ENCODE data around the gene SPATA13.

Gene SPATA13

GRCh38 chr13:24272452-24273161 lies 112.1 kb downstream of the SPATA13 start:
- H3K4me3 ChIP-seq (ENCODE audit: low read depth, low read length) = peak overlapping the region; percentile 68; the same call in 1 of the 2 replicates

GRCh38 chr13:24273926-24274325 lies 113.4 kb downstream of the SPATA13 start:
- TF ChIP-seq CTCF (IDR thresholded peaks at IDR 0.05; ENCODE audit: low read depth, low read length, missing control alignments) = no peak
- H3K4me3 ChIP-seq (ENCODE audit: low read depth, low read length) = no peak overlapping the region
- no peak for DNase-seq (ENCODE audit: low read depth)

More at GRCh38 chr13:24272452-24273161, 112.1 kb downstream of the SPATA13 start:
- no peak for TF ChIP-seq CTCF (IDR thresholded peaks at IDR 0.05; ENCODE audit: low read depth, low read length, missing control alignments)
- no peak for DNase-seq (ENCODE audit: low read depth)

DNA sequence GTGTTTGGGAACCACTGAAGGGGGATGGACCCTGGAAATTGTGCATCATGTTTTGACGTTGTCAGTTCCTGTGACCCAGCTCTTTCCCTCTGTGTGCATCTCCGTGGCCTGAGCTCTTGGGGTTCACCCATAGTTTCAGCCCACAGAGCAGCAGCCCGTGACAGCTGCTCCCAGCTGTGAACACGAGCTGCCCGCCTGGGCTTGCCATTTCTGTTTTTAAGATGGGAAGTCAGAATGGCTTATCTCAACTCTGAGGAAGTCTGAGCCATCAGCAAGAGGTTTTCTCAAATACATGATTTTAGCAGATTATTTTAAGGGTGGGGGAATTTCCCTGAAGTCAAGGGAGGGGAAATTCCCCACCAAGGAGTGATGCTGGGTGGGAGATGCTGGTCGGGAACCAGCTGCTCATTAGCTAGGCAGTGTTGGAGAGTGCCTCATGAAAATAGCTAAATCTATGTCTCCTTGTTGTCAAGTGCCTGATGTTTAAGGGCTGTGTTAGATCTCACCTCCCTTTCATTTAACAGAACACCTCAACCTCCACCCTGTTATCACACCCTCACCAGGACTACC lies 114.0 kb downstream of the SPATA13 start:
- no peak for TF ChIP-seq CTCF (IDR thresholded peaks at IDR 0.05; ENCODE audit: low read depth, low read length, missing control alignments)
- H3K4me3 ChIP-seq (ENCODE audit: low read depth, low read length) = peak overlapping the region; percentile 3; the same call in 1 of the 2 replicates
- peak; percentile 73 for DNase-seq (ENCODE audit: low read depth)

- peak overlapping the region; percentile 3; the same call in 1 of the 2 replicates for H3K4me3 ChIP-seq (ENCODE audit: low read depth, low read length)
- no peak for TF ChIP-seq CTCF (IDR thresholded peaks at IDR 0.05; ENCODE audit: low read depth, low read length, missing control alignments)
- no peak for DNase-seq (ENCODE audit: low read depth)
These were observed 114.5 kb downstream of the SPATA13 start for GRCh38 chr13:24275041-24275440.

DNA sequence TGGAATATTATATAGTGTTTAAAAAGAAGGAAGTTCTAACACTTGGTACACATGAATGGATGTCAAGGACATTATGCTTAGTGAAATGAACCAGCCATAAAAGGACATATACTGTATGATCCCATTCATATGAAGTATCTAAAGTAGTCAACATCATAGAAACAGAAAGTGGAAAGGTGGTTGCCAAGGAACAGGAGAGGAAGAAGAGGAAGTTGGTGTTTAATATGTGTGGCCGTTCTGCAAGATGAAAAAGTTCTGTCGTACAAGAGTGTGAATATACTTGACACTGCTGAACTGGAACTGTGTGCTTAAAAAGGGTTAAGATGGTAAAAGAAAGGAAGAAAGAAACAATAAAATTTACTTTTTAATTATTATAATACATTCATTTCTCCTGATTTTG lies 115.8 kb downstream of the SPATA13 start:
- H3K4me3 ChIP-seq (ENCODE audit: low read depth, low read length) = no peak overlapping the region
- no peak for TF ChIP-seq CTCF (IDR thresholded peaks at IDR 0.05; ENCODE audit: low read depth, low read length, missing control alignments)
- no peak for DNase-seq (ENCODE audit: low read depth)

GRCh38 chr13:24276861-24277260 lies 116.3 kb downstream of the SPATA13 start:
- H3K4me3 ChIP-seq (ENCODE audit: low read depth, low read length) = no peak overlapping the region
- TF ChIP-seq CTCF (IDR thresholded peaks at IDR 0.05; ENCODE audit: low read depth, low read length, missing control alignments) = no peak
- no peak for DNase-seq (ENCODE audit: low read depth)

DNA sequence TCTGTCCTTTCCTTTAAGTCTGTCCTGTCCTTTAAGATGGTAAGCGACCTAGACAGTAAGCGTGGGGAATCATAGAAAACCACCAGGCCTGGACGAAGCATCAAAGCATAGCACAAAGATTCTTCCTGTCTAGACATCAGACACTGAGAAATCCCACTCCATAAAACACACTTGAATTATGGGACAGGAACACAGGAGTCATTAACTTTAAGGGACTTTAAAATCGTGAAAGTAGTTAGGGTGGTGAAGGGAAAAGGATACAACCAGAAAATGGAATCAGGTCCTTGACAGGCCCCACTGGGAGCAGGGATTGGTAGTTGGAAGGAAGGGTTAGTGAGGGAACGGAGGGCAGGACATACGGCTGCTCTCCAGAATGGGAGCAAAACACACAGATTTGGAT lies 117.2 kb downstream of the SPATA13 start:
- no peak for TF ChIP-seq CTCF (IDR thresholded peaks at IDR 0.05; ENCODE audit: low read depth, low read length, missing control alignments)
- no peak for DNase-seq (ENCODE audit: low read depth)
- no peak overlapping the region for H3K4me3 ChIP-seq (ENCODE audit: low read depth, low read length)
